IMR-90 (cell line): ENCODE measurements around the gene PIGN. TPM values are rescaled to one million over a fixed set of nuclear protein-coding genes. Genes with fewer than 3 reads are reported as not detected.

Source experiments
- ATAC-seq: fragments of 200-7000 bp; cut with Tn5 transposase; 2 replicates; pipeline ENCODE4 v1.9.1; 2020; ENCODE audit warnings: low read depth, mild to moderate bottlenecking, moderate library complexity
- BruUV-seq: library from RNA; stranded (reverse); fragments of 400-500 nt; replicated peaks from 2 replicates; lab custom pipeline; 2021; lab: Mats Ljungman, UMichigan
- CTCF ChIA-PET: fragments of 300-600 bp; formaldehyde crosslinking; extraction: SDS; loops from one replicate; lab custom pipeline; 2021; ENCODE audit warnings: antibody characterized with exemption; lab: Yijun Ruan, JAX
- POLR2A ChIA-PET: fragments of 300-600 bp; sonication (Branson Sonifier 250); formaldehyde crosslinking; loops from one replicate; lab custom pipeline; 2022; ENCODE audit warnings: antibody characterized with exemption; ENCODE audit not compliant: unreplicated experiment; lab: Charles Lee
- DNase-seq: peaks from one replicate; pipeline ENCODE4 v3.0.0; 2013
- H2AFZ ChIP-seq: replicated peaks from 2 replicates; pipeline ENCODE3; 2013; ENCODE audit warnings: low read length, mild to moderate bottlenecking; ENCODE audit not compliant: poor library complexity
- H2AK5ac ChIP-seq: 2 replicates; pipeline ENCODE4 v1.6.1; 2013; ENCODE audit warnings: low read depth, low read length, inconsistent platforms
- H2AK9ac ChIP-seq: replicated peaks from 2 replicates; pipeline ENCODE3; 2013; ENCODE audit warnings: mild to moderate bottlenecking, low read depth, low read length, moderate library complexity; ENCODE audit not compliant: poor library complexity
- H2BK120ac ChIP-seq: 2 replicates; pipeline ENCODE4 v1.6.1; 2013; ENCODE audit warnings: low read depth, low read length, inconsistent platforms
- H2BK15ac ChIP-seq: 3 replicates; pipeline ENCODE4 v1.6.1; 2013; ENCODE audit warnings: low read depth, low read length, inconsistent platforms
- H2BK20ac ChIP-seq: 2 replicates; pipeline ENCODE4 v1.6.1; 2013; ENCODE audit warnings: low read depth, mild to moderate bottlenecking, inconsistent platforms, low read length, moderate library complexity
- H2BK5ac ChIP-seq: 2 replicates; pipeline ENCODE4 v1.6.1; 2013; ENCODE audit warnings: mild to moderate bottlenecking, low read depth, low read length, inconsistent platforms; ENCODE audit not compliant: poor library complexity, severe bottlenecking
- H3K14ac ChIP-seq: replicated peaks from 2 replicates; pipeline ENCODE4 v1.6.1; 2013; ENCODE audit warnings: low read depth, low read length, inconsistent platforms
- H3K18ac ChIP-seq: 2 replicates; pipeline ENCODE4 v1.6.1; 2013; ENCODE audit warnings: low read depth, low read length, control low read depth
- H3K23ac ChIP-seq: 2 replicates; pipeline ENCODE4 v1.6.1; 2013; ENCODE audit warnings: low read depth, low read length, inconsistent platforms
- H3K27ac ChIP-seq: 2 replicates; pipeline ENCODE4 v1.5.1; 2013; ENCODE audit warnings: mild to moderate bottlenecking, control low read depth, low read length; ENCODE audit not compliant: insufficient read depth
- H3K27me3 ChIP-seq: 2 replicates; pipeline ENCODE4 v1.6.1; 2013; ENCODE audit warnings: low read length; ENCODE audit not compliant: control insufficient read depth, insufficient read depth
- H3K36me3 ChIP-seq: 2 replicates; pipeline ENCODE4 v1.6.1; 2013; ENCODE audit warnings: low read length, mixed read lengths; ENCODE audit not compliant: control insufficient read depth, insufficient read depth
- H3K4ac ChIP-seq: 2 replicates; pipeline ENCODE4 v1.6.1; 2013; ENCODE audit warnings: low read depth, low read length, inconsistent platforms
- H3K4me1 ChIP-seq: 2 replicates; pipeline ENCODE4 v1.6.1; 2013; ENCODE audit warnings: low read length, mixed read lengths; ENCODE audit not compliant: control insufficient read depth, insufficient read depth
- H3K4me2 ChIP-seq: 2 replicates; pipeline ENCODE4 v1.6.1; 2013; ENCODE audit warnings: low read depth, mild to moderate bottlenecking, control low read depth, low read length, moderate library complexity
- H3K4me3 ChIP-seq: 2 replicates; pipeline ENCODE4 v1.5.1; 2013; ENCODE audit warnings: low read depth, mild to moderate bottlenecking, control low read depth, low read length, moderate library complexity; ENCODE audit not compliant: insufficient read depth
- H3K56ac ChIP-seq: 2 replicates; pipeline ENCODE4 v1.6.1; 2013; ENCODE audit warnings: low read length, inconsistent platforms; ENCODE audit not compliant: insufficient read depth; ENCODE audit errors: extremely low read depth
- H3K79me1 ChIP-seq, 2 experiments: 2 replicates each; pipeline ENCODE4 v1.6.1; 2013; ENCODE audit warnings: low read length in 2 of 2, inconsistent platforms in 1 of 2, low read depth in 1 of 2
- H3K9ac ChIP-seq: 2 replicates; pipeline ENCODE4 v1.6.1; 2013; ENCODE audit warnings: low read depth, low read length, control low read depth
- H3K9me1 ChIP-seq: 2 replicates; pipeline ENCODE4 v1.6.1; 2013; ENCODE audit warnings: low read length, inconsistent platforms; ENCODE audit not compliant: insufficient read depth
- H3K9me3 ChIP-seq: 2 replicates; pipeline ENCODE4 v1.6.1; 2013; ENCODE audit warnings: low read length; ENCODE audit not compliant: control insufficient read depth, insufficient read depth
- H4K20me1 ChIP-seq: 2 replicates; pipeline ENCODE4 v1.6.1; 2013; ENCODE audit warnings: low read length, inconsistent platforms; ENCODE audit not compliant: insufficient read depth
- H4K5ac ChIP-seq: 2 replicates; pipeline ENCODE4 v1.6.1; 2013; ENCODE audit warnings: mild to moderate bottlenecking, low read depth, low read length, control low read depth
- H4K8ac ChIP-seq, 2 experiments: 2 replicates each; pipeline ENCODE4 v1.6.1; 2013; ENCODE audit warnings: low read depth in 2 of 2, low read length in 2 of 2, control low read depth in 1 of 2, inconsistent platforms in 1 of 2
- H4K91ac ChIP-seq: 2 replicates; pipeline ENCODE4 v1.6.1; 2013; ENCODE audit warnings: low read depth, low read length, inconsistent platforms; ENCODE audit not compliant: insufficient read depth
- BHLHE40 ChIP-seq: fragments of 150-350 bp; IDR thresholded peaks from 2 replicates; pipeline ENCODE4 v1.6.1; 2016; ENCODE audit warnings: mild to moderate bottlenecking, low read depth, low read length
- CEBPB ChIP-seq: IDR thresholded peaks from 2 replicates; pipeline ENCODE4 v1.6.1; 2012; ENCODE audit warnings: low read depth, low read length, improper control_type of control experiment
- CHD1 ChIP-seq: IDR thresholded peaks from 2 replicates; pipeline ENCODE4 v1.6.1; 2012; ENCODE audit warnings: low read depth, low read length, improper control_type of control experiment
- CTCF ChIP-seq: conservative IDR thresholded peaks from 2 replicates; pipeline ENCODE4 v1.5.1; 2012; ENCODE audit warnings: mild to moderate bottlenecking, low read depth, low read length, improper control_type of control experiment
- FOS ChIP-seq: fragments of 150-350 bp; IDR thresholded peaks from 2 replicates; pipeline ENCODE4 v1.6.1; 2016; ENCODE audit warnings: low read depth, low read length
- MAFK ChIP-seq: IDR thresholded peaks from 2 replicates; pipeline ENCODE4 v1.6.1; 2012; ENCODE audit warnings: low read depth, low read length, improper control_type of control experiment
- MAZ ChIP-seq: IDR thresholded peaks from 2 replicates; pipeline ENCODE4 v1.6.1; 2012; ENCODE audit warnings: low read depth, mild to moderate bottlenecking, low read length, improper control_type of control experiment, moderate library complexity, borderline replicate concordance
- MXI1 ChIP-seq: IDR thresholded peaks from 2 replicates; pipeline ENCODE4 v1.6.1; 2012; ENCODE audit warnings: low read depth, mild to moderate bottlenecking, low read length, moderate library complexity, borderline replicate concordance
- NFE2L2 ChIP-seq: fragments of 150-350 bp; IDR thresholded peaks from 2 replicates; pipeline ENCODE4 v1.6.1; 2016; ENCODE audit warnings: low read depth, mild to moderate bottlenecking, low read length
- RAD21 ChIP-seq: IDR thresholded peaks from 2 replicates; pipeline ENCODE4 v1.6.1; 2012; ENCODE audit warnings: low read length, improper control_type of control experiment
- RFX5 ChIP-seq: IDR thresholded peaks from 2 replicates; pipeline ENCODE4 v1.8.0; 2012; ENCODE audit warnings: low read depth, mild to moderate bottlenecking, low read length, moderate library complexity
- SMC3 ChIP-seq: fragments of 150-350 bp; IDR thresholded peaks from 2 replicates; pipeline ENCODE4 v1.6.1; 2016; ENCODE audit warnings: low read depth, mild to moderate bottlenecking, antibody characterized with exemption, low read length, moderate library complexity
- WGBS, 2 experiments: methylation state at CpG; one replicate each; pipeline versions ENCODE4 v1.1.5 to v1.1.7; 2013; ENCODE audit warnings: missing lambda C conversion rate in 2 of 2; ENCODE audit not compliant: insufficient read length in 1 of 2; ENCODE audit errors: extremely low coverage in 2 of 2; 5-methylcytosine and 5-hydroxymethylcytosine counted together
- dilution Hi-C: fragments of 300-500 bp; cut with HindIII; formaldehyde crosslinking; loops from one replicate; pipeline ENCODE4 v1.14.3; 2018; ENCODE audit warnings: low sequenced_read_pairs; ENCODE audit not compliant: unreplicated experiment
- in situ Hi-C: fragments of 300-500 bp; cut with MboI; formaldehyde crosslinking; loops from 3 replicates; pipeline ENCODE4 v1.14.3; 2019; ENCODE audit warnings: low sequenced_read_pairs, inconsistent platforms, mixed read lengths
- intact Hi-C: fragments of 100-400 bp; cut with micrococcal nuclease; formaldehyde crosslinking; loops from 2 replicates; pipeline ENCODE4 v1.10.0; 2022
- polyA plus RNA-seq, 3 experiments: library from polyadenylated mRNA; depleted of rRNA; stranded (reverse); fragments of >200 nt; gene quantifications; 2 replicates each; pipeline ENCODE4 v1.2.3, GENCODE V29; 2012; ENCODE audit warnings: low replicate concordance in 1 of 3
- total RNA-seq: library from RNA; depleted of rRNA; stranded (reverse); fragments of >200 nt; gene quantifications from 2 replicates; pipeline ENCODE4 v1.2.3, GENCODE V29; 2012
- TF ChIP-seq, protein P1 (sequence below): fragments of 150-350 bp; IDR thresholded peaks from 2 replicates; pipeline ENCODE4 v1.6.1; 2017; ENCODE audit warnings: mild to moderate bottlenecking, antibody characterized with exemption, low read length, low read depth
- TF ChIP-seq, protein P2 (sequence below): fragments of 150-350 bp; IDR thresholded peaks from 2 replicates; pipeline ENCODE4 v1.6.1; 2016; ENCODE audit warnings: low read depth, mild to moderate bottlenecking, low read length, moderate library complexity, borderline replicate concordance

Gene PIGN
- total and polyA plus RNA-seq, 2 of the 4 experiments (the other 2 are of a cell fraction) = 9.0 to 17.9 TPM

- no CpG with 5 or more reads among the region's 2 CpGs for WGBS, 2 experiments
- H3K27ac ChIP-seq = no peak overlapping the region
- no peak overlapping the region for H3K9ac ChIP-seq
- no peak for ATAC-seq
- in situ Hi-C loops (loop anchor here (5.0 kb wide), 1 partner anchor 573 kb away; no protein-coding TSS in a partner anchor), intact Hi-C loops (no loop called here), dilution Hi-C loops (no loop called here)
- peaks cover 2% of the 10 kb centered on the region for H3K4me1 ChIP-seq
- no peaks in the 10 kb centered on the region for H3K9me3 ChIP-seq
- H3K14ac ChIP-seq = no peak overlapping the region
- H3K27me3 ChIP-seq = no peaks in the 10 kb centered on the region
- BruUV-seq = no TSS peak
- no peaks in the 10 kb centered on the region for H4K20me1 ChIP-seq
- no peak overlapping the region for H2AK5ac ChIP-seq
- H2BK20ac ChIP-seq = no peak overlapping the region
- no peaks in the 10 kb centered on the region; the same call in 1 of the 2 replicates for H3K9me1 ChIP-seq
- no peak overlapping the region for H3K23ac ChIP-seq
- H2AK9ac ChIP-seq = no peak overlapping the region
- H2BK120ac ChIP-seq = no peak overlapping the region
- no peak overlapping the region for H2AFZ ChIP-seq
- no peak overlapping the region for H4K5ac ChIP-seq
- no peak overlapping the region for H3K18ac ChIP-seq
- POLR2A ChIA-PET = no interaction called here
- H3K4me3 ChIP-seq = no peak overlapping the region
- CTCF ChIA-PET = no interaction called here
- no peak overlapping the region for H2BK15ac ChIP-seq
- no peaks in the 10 kb centered on the region for H3K36me3 ChIP-seq
- no peak for TF ChIP-seq MAFK
- no peak for TF ChIP-seq RFX5
- TF ChIP-seq MAZ = no peak
- no peak for TF ChIP-seq RAD21
- TF ChIP-seq BHLHE40 = no peak
- TF ChIP-seq, protein P1, sequence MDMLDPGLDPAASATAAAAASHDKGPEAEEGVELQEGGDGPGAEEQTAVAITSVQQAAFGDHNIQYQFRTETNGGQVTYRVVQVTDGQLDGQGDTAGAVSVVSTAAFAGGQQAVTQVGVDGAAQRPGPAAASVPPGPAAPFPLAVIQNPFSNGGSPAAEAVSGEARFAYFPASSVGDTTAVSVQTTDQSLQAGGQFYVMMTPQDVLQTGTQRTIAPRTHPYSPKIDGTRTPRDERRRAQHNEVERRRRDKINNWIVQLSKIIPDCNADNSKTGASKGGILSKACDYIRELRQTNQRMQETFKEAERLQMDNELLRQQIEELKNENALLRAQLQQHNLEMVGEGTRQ = no peak
- no peak for TF ChIP-seq FOS
- no peak for TF ChIP-seq NFE2L2
- no peak for TF ChIP-seq MXI1
- TF ChIP-seq CTCF = no peak
- TF ChIP-seq CHD1 = no peak
- TF ChIP-seq SMC3 = no peak
- TF ChIP-seq, protein P2, sequence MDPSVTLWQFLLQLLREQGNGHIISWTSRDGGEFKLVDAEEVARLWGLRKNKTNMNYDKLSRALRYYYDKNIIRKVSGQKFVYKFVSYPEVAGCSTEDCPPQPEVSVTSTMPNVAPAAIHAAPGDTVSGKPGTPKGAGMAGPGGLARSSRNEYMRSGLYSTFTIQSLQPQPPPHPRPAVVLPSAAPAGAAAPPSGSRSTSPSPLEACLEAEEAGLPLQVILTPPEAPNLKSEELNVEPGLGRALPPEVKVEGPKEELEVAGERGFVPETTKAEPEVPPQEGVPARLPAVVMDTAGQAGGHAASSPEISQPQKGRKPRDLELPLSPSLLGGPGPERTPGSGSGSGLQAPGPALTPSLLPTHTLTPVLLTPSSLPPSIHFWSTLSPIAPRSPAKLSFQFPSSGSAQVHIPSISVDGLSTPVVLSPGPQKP = no peak
- no peak for TF ChIP-seq CEBPB
- H2BK5ac ChIP-seq = no peak overlapping the region
- no peaks in the 10 kb centered on the region for H3K79me1 ChIP-seq
- no peak overlapping the region for H4K8ac ChIP-seq
- no peak overlapping the region for H3K56ac ChIP-seq
- no peak overlapping the region for H3K4me2 ChIP-seq
- H4K91ac ChIP-seq = no peak overlapping the region
- DNase-seq = no peak
- no peak overlapping the region for H3K4ac ChIP-seq
Observed at GRCh38 chr18:62125702-62126101, 61.2 kb downstream of the PIGN start.
